NCI-H2196 (cell line): ENCODE measurements around the gene CCNL2.
"Not testable (repeated sequence)": the region's sequence is repeated elsewhere in the genome, so short reads cannot be mapped to it uniquely, and the experiment has no call there.

Source experiments
- DNase-seq: peaks from one replicate; lab custom pipeline; 2025; ENCODE audit not compliant: unreplicated experiment; lab: John Stamatoyannopoulos, UW

Gene CCNL2

DNA sequence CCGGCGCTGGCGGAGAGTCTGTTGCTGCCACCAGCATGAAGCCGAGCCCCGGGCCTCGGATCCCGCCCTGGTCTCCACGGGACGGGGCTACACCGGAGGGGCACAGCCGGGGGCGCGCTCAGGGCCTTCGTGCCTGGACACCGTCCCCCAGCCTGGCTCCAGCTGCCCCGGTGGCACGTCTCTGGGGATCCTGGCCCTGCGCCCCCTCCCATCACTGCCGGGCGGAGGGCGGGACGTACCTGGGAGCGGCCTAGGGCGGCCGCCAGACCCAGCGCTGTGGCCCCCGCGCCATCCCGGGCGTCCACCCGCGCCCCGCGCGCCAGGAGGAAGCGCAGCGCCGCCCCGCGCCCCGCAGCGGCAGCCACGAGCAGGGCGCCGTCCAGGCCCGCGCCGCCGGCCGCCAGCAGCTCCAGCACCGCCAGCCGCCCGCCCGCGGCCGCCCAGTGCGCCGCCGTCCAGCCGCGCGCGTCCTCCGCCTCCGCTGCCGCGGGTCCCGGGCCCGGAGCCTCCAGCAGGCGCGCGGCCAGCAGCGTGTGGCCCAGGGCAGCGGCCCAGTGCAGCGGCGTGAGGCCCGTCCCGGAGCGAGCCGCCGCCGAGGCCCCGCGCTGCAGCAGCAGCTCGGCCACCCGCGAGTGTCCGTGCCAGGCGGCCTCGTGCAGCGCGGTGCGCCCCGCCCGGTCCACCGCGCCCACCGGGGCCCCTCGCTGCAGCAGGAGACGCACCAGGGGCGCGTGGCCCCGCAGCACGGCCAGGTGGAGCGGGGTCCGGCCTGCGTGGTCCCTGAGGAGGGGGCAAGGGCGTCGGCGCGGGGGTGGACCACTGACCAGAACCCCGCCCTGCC, 20.9 kb upstream of the CCNL2 start:
- DNase-seq: no peak

DNA sequence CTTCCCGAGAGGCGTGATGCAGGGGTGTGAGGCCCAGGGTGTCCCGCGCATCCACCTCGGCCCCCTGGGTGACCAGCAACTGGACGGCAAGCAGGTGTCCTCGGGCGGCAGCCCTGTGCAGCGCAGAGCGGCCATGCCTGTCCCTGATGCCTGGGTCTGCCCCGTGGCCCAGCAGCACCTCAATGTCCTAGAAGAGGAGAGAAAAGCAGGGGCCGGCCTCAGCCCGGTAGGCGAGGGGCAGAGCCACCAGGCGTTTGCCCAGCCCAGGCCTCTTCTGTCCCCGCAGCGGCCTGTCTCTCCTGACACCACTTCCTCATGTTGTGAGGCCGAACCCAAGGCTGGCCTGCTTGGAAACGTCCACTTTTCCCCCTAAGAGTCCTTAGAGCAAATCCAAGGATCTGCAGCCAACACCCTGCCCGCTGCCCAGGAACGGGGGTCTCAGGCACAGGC, 20.3 kb upstream of the CCNL2 start:
- no peak for DNase-seq

DNA sequence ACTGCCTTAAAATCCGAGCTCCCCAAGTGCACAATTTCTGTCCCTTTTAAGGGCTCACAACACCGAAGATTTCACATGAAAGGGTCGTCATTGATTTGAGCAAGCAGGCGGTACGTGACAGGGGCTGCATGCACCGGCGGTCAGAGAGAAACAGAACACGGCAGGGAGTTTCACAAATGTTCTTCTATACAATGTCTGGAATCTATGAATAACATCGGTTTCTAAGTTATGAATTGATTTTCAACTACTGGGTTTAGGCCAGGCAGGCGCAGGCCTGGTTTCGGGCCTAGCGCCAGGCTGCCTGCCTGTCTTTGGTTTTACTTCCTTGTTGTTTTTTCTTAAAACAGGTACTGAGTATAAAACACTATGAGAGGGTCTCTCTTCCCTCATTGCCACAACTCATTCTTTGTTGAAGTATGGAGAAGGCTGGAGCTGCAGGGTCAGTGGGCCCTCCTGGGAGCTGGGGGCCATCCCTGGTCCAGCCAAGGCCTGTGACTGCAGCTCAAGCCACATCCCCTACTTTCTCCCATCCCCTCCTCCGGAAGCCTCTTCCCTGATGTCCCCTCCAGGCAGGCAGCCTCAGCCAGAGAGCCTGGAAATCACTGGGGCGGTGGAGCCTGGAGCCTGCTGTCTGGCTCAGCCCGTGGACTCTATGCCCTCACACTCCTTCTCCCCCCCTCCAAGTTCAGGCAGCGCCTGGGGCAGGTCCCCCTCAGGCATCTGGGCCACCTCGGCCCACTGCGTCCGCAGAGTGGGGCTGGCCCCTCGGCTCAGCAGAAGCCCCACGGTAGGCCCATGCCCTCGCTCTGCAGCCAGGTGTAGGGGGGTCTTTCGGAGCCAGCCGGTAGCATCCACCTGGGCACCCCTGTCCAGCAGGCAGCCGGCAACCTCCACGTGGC, 19.6 kb upstream of the CCNL2 start:
- DNase-seq: no peak

DNA sequence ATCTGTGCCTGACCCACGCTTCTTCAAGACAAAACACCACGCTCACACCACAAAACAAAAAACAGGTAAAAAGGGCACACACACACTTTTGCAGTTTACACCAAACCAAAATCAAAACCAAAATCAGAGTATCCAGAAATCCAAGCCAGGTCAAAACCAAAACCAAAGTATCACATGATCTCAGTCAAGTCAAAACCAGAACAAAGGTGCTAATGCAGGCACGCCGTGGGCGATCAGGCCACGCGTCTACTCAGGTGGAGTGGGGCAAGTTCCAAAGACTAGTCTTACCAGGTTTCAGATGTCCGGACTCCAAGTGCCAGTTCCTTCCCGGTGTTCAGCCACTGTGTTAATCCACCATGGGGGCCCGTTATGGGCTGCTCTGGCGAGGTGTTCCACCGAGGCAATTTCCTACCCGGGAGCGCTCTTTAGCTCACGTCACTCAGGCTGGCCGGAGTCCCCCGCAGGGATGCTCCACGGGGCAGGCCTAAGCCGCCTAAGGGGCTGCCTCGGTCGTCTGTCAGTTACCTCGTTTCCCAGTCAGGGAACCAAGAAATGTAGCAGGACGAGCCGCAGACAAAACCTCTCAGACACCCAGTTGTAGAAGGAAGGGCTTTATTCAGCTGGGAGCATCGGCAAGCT, 18.8 kb upstream of the CCNL2 start:
- not testable (repeated sequence) for DNase-seq

DNA sequence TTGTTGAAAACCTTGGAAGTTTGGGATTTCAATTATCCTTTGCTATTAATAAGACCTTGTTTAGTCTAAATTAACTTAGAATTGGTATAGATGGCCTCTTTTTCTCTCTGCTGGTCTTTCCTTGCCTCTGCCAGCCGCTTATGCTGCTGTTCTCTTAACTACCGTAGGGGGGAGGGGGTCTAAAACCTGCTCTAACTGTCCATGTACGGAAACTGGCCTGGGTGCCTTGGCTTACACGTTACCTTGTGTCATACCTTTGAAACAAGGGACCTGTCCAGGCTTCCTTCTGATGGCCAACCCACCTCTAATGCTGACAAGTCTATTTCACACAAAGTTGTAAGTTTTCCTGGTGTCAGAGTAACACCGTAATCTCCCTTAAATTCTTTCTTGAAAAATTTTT, 18.3 kb upstream of the CCNL2 start:
- not testable (repeated sequence) for DNase-seq

DNA sequence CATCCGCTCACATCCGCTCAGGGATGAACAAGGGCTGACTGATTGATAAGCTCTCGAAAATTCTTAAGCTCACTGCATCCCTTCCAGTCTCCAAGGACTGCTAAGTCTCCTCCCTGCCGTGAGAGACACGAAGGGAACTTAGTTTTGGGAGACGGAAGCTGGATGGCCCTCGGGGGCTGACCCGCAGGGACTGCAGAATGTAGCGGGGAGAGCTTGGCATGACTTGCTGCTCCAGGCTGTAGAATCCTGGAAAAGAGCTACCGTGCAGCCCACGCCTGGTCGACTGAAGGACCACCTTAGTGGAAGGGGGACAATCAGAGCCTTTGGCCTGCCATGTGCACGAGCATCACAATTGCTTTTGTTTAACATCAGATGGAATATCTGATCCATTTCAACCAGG, 16.6 kb upstream of the CCNL2 start:
- DNase-seq: no peak

DNA sequence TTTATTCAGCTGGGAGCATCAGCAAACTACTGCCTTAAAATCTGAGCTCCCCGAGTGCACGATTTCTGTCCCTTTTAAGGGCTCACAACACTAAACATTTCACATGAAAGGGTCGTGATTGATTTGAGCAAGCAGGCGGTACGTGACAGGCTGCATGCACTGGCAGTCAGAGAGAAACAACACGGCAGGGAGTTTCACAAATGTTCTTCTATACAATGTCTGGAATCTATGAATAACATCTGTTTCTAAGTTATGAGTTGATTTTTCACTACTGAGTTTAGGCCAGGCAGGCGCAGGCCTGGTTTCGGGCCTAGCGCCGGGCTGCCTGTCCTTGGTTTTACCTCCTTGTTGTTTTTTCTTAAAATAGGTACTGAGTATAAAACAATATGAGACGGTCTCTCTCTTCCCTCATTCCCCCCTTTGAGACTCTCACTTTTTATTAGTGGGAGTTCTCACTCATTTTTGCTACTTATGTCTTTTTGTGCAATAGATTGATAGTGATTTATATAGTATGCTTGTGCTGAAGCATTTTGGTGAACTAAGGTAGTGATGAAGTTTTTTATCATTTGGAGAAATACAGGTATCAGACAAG, 13.3 kb upstream of the CCNL2 start:
- not testable (repeated sequence) for DNase-seq

DNA sequence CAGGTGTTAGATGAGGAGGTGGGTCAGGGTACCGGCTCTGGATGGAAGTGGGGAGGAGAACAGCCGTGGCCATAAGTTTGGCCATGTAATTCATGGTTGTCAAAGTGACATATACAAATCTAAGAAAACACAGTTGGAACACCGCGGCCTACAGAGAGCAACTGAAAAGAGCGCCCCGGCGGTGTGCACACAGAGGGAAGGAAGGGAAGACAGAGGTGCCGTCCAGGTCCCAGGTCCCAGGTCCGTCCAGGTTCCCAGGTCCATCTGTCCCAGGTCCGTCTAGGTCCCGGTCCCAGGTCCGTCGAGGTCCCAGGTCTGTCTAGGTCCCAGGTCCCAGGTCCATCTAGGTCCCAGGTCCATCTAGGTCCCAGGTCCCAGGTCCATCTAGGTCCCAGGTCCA, 12.5 kb upstream of the CCNL2 start:
- no peak for DNase-seq

DNA sequence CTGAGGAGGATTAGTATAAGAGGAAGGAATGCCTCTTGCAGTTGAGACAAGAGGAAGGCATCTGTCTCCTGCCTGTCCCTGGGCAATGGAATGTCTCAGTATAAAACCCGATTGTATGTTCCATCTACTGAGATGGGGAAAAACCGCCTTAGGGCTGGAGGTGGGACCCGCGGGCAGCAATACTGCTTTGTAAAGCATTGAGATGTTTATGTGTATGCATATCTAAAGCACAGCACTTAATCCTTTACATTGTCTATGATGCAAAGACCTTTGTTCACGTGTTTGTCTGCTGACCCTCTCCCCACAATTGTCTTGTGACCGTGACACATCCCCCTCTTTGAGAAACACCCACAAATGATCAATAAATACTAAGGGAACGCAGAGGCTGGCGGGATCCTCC, 11.1 kb upstream of the CCNL2 start:
- not testable (repeated sequence) for DNase-seq

DNA sequence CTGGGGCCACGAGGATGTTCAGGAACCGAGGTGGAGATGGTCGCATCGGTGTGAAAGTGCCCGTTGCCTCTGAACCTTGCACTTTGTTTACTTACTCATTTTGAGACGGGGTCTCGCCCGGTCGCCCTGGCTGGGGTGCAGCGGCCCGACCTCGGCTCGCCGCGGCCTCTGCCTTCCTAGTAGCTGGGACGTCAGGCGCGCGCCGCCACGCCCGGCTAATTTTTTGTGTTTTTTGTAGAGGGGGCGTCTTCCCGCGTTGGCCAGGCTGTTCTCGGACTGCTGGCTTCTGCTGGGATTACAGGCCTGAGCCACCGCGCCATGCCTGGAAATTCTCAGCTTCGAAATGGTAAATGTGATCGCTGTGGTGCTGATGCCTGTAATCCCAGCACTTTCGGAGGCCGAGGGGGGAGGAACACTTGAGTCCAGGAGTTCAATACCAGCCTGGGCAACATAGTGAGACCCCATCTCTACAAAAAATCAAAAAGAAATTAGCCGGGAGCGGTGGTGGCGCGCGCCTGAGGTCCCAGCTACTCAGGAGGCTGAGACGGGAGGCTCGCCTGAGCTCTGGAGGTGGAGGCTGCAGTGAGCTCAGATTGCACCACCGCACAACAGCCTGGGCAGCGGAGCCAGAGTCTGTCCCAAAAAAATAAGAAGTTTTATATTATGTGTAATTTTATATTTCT, 8.6 kb upstream of the CCNL2 start:
- DNase-seq: no peak

DNA sequence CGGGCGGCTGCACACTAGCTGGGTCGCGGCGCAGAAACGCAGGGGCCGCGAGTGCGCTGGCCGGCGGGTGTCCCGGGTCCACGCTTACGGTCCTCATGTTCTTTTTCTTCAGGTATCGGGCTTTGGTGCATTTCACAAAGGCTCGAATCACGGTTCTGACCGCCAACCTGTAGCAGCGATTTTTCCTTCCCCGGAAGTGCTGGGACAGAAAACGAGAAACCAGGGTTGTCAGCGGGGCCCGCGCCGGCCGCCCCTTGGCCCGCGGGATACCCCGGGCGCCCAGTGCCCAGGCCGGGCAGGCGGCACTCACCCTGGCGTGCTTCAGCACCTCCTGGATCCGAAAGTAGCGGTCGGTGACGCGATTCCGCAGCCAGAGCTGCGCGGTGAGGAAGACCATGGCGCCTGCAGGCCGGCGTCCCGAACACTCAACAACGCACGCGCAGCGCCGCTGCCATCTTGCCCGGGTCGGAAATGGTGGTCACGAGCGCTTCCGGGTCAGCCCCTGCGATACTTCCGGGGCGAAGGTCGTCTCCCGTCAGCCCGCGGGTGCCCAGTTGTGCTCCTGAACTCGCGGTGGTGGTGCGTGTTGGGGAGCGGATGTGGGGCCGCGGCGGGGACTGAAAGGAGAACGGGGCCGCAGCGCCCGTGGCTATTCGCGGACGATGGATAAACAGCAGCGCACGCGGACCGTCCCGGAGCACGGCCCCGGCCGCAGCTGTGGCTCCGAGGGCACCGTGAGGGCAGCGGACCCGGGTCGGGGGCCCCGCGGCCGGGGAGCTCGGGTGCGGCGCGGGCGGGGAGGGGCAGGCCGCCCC, 7.9 kb upstream of the CCNL2 start, which contains the start of gene MRPL20:
Gene MRPL20 (minus strand): TSS at position 473 of the 815 bp plus-strand sequence. CDS start 76 bp downstream, at position 397.
- peak; percentile 95 for DNase-seq

DNA sequence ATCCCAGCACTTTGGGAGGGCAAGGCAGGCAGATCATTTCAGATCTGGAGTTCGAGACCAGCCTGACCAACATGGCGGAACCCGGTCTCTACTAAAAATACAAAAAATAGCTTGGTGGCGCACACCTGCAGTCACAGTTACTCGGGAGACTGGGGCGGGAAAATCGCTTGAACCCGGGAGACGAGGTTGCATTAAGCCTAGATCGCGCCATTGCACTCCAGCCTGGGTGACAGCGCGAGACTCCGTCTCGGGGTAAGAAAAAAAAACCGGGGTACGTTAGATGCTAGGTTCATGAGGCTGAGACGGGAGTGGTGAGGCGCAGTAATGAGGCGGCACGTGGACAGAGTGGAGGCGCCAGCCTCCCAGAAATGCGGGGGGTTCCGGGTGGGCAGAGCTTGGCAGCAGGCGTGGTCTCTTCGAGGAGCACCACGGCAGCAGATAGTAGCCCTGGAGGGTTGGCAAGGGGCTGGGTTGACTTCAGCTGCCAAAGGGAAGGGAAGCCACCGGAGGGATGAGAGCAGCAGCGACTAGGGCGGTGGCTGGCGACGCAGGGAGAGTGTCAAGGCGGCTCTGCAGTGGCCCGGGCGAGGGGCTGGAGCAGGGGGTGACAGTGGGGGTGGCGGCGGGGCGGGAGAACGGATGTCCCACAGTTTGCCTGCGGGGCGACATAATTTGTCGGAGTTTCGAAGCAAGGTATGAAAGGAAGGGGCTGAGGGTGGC, 7.1 kb upstream of the CCNL2 start:
- DNase-seq: no peak

DNA sequence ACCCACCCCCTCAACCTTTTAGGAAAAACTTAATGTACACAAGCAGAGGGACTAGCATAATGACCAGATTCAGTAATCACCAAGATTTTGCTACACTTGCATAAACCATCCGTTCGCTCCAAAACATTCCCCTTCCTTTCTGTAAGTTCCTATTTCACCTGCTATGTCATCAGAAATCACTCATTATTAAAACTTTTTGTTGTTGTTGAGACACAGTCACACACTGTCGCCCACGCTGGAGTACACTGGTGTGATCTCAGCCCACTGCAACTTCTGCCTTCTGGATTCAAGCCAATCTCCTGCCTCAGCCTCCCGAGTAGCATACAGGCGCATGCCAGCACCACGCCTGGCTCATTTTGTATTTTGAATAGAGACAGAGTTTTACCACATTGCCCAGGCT, 4.5 kb upstream of the CCNL2 start:
- no peak for DNase-seq

DNA sequence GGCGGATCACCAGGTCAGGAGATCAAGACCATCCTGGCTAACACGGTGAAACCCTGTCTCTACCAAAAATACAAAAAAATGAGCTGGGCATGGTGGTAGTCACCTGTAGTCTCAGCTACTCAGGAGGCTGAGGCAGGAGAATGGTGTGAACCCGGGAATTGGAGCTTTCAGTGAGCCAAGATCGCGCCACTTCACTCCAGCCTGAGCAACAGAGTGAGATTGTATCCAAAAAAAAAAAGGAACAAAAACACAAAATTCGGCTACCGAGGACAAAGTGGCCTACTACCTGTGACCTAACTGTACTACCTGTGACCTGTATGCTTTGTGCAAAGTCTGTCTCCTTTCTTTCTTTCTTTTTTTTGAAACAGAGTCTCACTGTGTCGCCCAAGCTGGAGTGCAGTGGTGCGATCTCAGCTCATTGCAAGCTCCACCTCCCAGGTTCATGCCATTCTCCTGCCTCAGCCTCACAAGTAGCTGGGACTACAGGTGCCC, 3.8 kb upstream of the CCNL2 start:
- DNase-seq: not testable (repeated sequence)

DNA sequence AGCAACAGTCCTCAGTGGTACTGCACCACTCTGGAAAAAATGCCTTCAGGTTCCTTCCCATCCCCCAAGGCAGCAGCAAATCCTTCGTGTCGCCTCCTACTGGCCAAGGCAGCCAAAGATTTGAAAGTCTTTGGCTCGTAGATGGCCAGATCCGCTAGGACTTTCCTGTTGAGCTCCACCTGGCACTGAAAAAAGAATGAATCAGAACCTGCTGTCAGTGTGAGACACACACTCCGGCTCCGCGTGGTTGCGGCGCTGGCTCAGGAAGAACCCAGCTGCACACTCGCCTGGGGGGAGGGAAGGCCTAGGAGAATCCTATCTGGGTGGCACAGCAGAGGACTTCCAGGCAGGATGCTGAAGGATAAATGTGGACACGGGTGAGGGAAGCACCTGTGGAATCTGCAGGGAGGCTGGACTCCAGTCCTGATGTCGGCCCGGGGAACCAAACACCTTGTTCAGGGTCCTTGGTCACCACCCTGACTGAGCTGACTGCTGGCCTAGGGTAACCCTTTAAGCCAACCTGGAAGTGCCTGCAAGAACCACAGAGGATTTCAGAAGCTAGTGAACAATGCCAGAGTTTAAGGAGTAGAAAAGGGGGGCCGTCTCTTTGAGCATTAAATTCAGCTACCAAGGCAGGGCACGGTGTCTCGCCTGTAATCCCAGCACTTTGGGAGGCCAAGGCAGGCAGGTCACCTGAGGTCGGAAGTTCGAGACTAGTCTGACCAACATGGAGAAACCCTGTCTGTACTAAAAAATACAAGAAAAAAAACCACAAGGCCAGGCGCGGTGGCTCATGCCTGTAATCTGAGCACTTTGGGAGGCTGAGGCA, 3.2 kb upstream of the CCNL2 start:
- DNase-seq: peak; percentile 61

DNA sequence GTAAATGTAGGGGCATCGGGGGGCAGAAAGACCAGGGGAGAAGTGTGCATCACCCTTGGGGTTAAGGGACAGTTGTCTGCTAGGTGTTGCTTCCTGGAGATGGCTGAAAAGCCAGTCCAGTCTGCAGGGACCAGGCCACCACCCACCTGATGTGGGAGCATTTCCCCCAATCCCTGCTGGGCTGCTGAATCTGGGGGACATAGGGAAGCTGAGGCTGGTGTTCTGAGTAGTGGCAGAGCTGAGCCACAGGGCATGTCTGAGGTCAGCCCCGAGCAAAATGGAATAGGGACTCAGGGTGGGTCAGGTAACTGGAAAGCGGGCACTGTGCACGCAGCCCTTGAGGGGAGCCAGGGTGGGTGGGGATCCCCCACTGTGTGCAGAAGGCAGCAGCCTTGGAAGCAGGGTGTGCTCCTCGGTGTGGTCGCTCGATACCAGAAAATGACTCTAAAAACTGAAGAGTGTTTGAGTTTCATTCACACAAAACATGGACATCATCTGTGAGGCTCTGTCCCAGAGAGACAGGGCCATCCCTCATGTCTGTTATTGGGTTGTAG, 2.4 kb upstream of the CCNL2 start:
- DNase-seq: no peak

DNA sequence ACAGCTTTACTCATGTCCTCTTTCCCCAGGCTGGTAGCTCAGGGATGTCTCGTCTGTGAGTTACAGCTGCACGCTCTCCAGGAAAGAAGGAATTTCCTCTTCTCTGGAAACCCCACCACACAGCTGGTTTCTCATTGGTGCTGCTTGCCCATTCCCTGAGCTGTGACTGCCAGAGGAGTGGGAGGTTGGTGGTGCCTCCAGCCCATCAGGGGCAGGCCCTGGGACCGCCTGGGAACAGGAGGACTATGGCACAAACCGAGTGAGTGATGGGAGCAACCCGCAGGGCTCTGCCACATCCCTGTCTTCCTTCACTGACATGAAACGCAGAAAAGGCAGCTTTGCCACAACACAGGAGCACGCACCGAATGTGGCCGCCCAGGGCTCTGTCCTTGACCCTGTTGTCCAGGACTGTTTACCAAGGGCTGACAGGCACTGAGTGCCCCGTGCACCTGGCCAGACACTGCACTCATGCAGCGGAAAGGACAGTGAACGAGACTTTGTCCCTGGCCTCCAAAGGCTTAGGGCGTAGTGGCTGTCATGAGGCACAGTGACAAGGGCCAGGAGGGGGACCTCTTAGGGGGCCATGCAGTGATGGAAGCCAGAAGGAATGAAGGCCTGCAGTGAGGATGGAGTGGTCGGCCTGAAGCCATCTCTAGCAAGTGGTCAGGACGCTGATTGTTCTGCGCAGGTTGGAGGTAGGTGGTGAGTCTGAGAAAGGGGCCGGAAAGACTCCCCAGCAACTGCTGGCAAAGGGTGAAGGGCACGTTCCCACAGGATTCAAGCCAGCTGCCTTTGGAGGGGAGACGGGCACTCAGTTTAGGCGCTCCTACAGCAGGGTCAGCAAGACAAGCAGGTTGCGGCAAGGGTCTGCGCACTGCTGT, 1.7 kb upstream of the CCNL2 start:
- DNase-seq: no peak
